Tibial nerve (tissue), 4 donors: ENCODE measurements around the gene PUSL1. TPM values are rescaled to one million over a fixed set of nuclear protein-coding genes. Genes with fewer than 3 reads are reported as not detected.

Experiments used
- DNase-seq, 2 donors: peaks; one replicate each; pipeline ENCODE4 v3.0.0-alpha.2; 2019; ENCODE audit warnings: low spot score in 2 of 2
- H3K27ac ChIP-seq, 4 donors: fragments of 200-600 bp; sonication (generic) in 3 of 4; one replicate each; pipeline ENCODE4 v1.5.1; 2017 to 2019; ENCODE audit warnings: mild to moderate bottlenecking in 1 of 4
- H3K27me3 ChIP-seq, 2 donors: fragments of 200-600 bp; sonication (generic) in 1 of 2; one replicate each; pipeline versions ENCODE4 v1.5.1 to v1.6.0; 2017 to 2019
- H3K36me3 ChIP-seq, 3 donors: fragments of 200-600 bp; sonication (generic); one replicate each; pipeline ENCODE4 v1.5.1; 2018 to 2019
- H3K4me1 ChIP-seq, 4 donors: fragments of 200-600 bp; sonication (generic) in 3 of 4; one replicate each; pipeline ENCODE4 v1.5.1; 2017 to 2019
- H3K4me3 ChIP-seq, 4 donors: fragments of 200-600 bp; sonication (generic) in 3 of 4; one replicate each; pipeline ENCODE4 v1.5.1; 2017 to 2019; ENCODE audit warnings: mild to moderate bottlenecking in 1 of 4, moderate library complexity in 1 of 4
- H3K9me3 ChIP-seq, 4 donors: fragments of 200-600 bp; sonication (generic) in 3 of 4; one replicate each; pipeline ENCODE4 v1.5.1; 2017 to 2019
- EP300 ChIP-seq, 2 donors: sonication (generic); formaldehyde crosslinking; IDR thresholded peaks; one replicate each; pipeline ENCODE4 v1.6.1; 2017; ENCODE audit warnings: antibody characterized with exemption in 2 of 2, mild to moderate bottlenecking in 1 of 2
- POLR2A ChIP-seq, 2 donors: fragments of 450-650 bp; IDR thresholded peaks; one replicate each; pipeline ENCODE4 v1.6.1; 2017; ENCODE audit warnings: antibody characterized with exemption in 2 of 2, mild to moderate bottlenecking in 2 of 2, moderate library complexity in 2 of 2
- WGBS, 2 donors: methylation state at CpG; one replicate each; pipeline ENCODE4 v1.1.5; 2018; 5-methylcytosine and 5-hydroxymethylcytosine counted together
- total RNA-seq, 4 donors: library from RNA; depleted of rRNA; stranded (reverse); fragments of >200 nt; gene quantifications; one replicate each; pipeline ENCODE4 v1.1.0, GENCODE V29; 2016
- TF ChIP-seq, protein P1 (sequence below), 5 experiments: fragments of 200-600 bp in 3 of 5; fragments of 450-650 bp in 2 of 5; sonication (generic) in 3 of 5; IDR thresholded peaks; one replicate each; pipeline ENCODE4 v1.5.1; 2016 to 2019; ENCODE audit warnings: antibody characterized with exemption in 5 of 5, mild to moderate bottlenecking in 3 of 5, moderate library complexity in 2 of 5

The PUSL1 gene
- total RNA-seq, 4 donors from 2014 or later: 17.5 to 22.2 (median 19.7) TPM

DNA sequence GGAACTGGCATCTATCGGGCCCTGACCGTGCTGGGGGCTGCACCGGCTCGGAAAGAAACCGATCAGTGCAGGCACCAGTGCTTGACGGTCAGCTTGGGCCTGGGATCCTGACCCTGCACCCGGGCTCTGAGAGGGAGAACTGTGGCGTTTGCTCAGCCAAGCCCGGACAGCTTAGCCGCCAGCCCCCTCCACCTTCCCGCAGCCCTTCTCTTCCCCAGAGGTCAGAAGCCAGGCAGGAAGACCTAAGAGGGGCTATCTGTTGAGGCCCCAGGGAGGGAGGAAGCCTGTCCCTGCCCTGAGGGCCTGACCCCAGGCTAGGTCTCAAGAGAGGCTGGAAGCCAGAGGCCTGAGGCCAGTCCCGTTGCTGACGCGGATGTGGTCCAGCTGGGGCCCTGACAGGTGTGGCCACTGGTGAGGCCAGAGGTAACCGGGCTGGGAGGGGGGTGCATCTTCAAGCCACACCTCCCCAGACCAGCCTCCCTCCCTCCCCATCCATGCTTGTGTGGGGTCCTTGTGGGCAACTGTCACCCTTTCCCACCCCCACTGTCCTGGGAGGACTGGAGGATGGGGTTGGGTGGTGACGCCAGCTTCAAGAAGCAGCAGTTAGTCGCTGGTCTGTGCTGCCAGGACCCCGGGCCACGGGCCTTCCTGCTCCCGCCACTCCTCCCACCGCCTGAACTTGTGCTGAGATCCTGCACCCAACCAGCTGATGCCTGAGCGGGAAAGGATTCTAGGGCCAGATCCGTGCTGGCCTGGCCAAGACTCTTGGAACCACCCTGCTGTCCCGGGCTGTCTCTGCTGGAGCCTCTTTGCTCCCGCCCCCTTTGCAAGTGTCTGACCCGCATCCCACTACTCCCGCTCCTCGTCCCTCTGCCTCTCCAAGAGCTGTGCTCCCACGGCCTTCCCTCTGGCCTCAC is 43.4 kb downstream of the PUSL1 start:
- Histone ChIP-seq H3K27ac (peak overlapping the region in 3 of 4 donors; percentile 11 to 91 (median 68)), H3K4me1 (peaks cover 0 to 73% (median 66%) of the 10 kb centered on the region in 4 donors), H3K36me3 (peaks cover 0 to 28% (median 4%) of the 10 kb centered on the region in 3 donors), H3K4me3 (peak overlapping the region in 1 of 4 donors; percentile 24), H3K27me3 (no peaks in the 10 kb centered on the region), H3K9me3 (no peaks in the 10 kb centered on the region)
- TF ChIP-seq, protein P1, sequence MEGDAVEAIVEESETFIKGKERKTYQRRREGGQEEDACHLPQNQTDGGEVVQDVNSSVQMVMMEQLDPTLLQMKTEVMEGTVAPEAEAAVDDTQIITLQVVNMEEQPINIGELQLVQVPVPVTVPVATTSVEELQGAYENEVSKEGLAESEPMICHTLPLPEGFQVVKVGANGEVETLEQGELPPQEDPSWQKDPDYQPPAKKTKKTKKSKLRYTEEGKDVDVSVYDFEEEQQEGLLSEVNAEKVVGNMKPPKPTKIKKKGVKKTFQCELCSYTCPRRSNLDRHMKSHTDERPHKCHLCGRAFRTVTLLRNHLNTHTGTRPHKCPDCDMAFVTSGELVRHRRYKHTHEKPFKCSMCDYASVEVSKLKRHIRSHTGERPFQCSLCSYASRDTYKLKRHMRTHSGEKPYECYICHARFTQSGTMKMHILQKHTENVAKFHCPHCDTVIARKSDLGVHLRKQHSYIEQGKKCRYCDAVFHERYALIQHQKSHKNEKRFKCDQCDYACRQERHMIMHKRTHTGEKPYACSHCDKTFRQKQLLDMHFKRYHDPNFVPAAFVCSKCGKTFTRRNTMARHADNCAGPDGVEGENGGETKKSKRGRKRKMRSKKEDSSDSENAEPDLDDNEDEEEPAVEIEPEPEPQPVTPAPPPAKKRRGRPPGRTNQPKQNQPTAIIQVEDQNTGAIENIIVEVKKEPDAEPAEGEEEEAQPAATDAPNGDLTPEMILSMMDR (IDR thresholded peaks at IDR 0.05): no peak
- no peak for TF ChIP-seq POLR2A (IDR thresholded peaks at IDR 0.05)
- TF ChIP-seq EP300 (IDR thresholded peaks at IDR 0.05): no peak
- 27 to 39% methylated on average over 23 to 28 of the region's 29 CpGs for WGBS, 2 donors
- peak in 1 of 2 donors; percentile 45 for DNase-seq

DNA sequence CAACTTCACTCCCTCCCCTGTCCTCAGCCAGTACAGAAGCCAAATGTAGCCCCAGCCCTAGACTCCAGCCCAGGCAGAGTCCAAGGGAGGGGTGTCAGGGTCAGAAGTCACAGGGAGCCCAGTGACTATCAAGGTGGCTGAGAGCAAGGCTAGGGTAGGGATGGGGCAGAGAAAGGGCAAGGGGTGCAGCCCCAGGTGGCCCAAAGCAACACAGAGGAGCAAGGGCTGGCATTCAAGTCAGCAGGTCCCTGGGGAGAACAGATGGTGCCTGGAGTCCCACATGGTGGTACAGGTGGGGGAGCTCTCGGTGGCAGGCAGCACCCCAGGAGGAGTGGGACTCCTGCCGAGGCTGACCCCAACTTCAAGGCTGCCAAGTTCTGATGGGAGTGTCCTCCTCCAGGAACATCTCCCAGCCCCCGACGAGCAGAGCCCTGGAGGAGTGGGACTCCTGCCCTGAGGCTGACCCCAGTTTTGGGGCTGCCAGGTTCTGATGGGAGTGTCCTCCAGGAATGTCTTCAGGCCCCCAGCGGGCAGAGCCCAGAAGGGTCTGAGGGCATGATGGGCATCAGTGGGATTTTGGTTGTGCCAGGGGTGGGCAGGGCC is 44.5 kb downstream of the PUSL1 start:
- DNase-seq: no peak
- Histone ChIP-seq H3K4me1 (peaks cover 0 to 65% (median 56%) of the 10 kb centered on the region in 4 donors), H3K4me3 (no peak overlapping the region), H3K9me3 (no peaks in the 10 kb centered on the region), H3K27me3 (no peaks in the 10 kb centered on the region), H3K27ac (peak overlapping the region in 3 of 4 donors; percentile 68 to 91 (median 86)), H3K36me3 (peaks cover 0 to 28% (median 4%) of the 10 kb centered on the region in 3 donors)
- TF ChIP-seq, protein P1 (IDR thresholded peaks at IDR 0.05): no peak
- TF ChIP-seq POLR2A (IDR thresholded peaks at IDR 0.05): no peak
- 31 to 51% methylated on average over 4 of the region's 5 CpGs for WGBS, 2 donors

DNA sequence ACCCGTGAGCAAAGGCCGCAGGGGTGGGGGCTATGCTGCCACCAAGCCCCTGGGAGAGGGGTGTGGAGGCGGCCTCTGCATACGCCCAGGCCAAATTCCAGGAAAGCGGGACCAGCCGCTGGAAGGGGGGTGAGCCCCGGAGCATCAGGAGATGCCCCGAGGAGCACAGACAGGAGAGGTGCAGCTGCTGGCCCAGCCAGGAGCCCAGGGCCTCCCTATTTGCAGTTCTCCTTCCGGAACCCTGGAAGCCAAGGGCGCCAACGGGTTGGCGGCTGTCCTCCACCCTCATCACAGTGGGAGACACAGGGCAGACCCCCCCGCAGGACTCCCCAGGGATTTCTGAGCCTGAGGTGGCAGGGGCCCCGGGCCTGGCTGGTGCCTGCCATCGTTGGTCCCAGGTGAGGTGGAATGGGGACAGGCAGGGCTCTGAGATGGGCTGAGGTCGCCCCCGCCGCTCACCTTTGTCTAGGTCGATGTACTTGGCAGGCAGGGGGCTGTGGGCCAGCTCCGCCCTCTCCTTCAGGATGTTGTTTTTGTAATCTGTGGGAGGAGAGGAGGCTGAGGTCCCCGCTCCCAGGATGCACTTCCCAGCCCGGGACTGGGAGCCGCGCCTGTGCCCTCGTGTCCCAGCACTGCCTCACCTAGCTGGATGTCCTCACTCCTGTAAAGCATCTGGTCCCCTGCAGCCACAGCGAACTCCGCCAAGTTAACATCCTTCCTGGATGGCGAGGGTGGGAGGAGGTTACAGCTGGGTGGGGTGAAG is 45.2 kb downstream of the PUSL1 start:
- Histone ChIP-seq H3K4me1 (peaks cover 0 to 61% (median 54%) of the 10 kb centered on the region in 4 donors), H3K9me3 (no peaks in the 10 kb centered on the region), H3K4me3 (peak overlapping the region in 1 of 4 donors; percentile 66), H3K27me3 (no peaks in the 10 kb centered on the region), H3K27ac (peak overlapping the region in 3 of 4 donors; percentile 40 to 91 (median 86)), H3K36me3 (peaks cover 0 to 28% (median 4%) of the 10 kb centered on the region in 3 donors)
- TF ChIP-seq EP300 (IDR thresholded peaks at IDR 0.05) (no peak), POLR2A (IDR thresholded peaks at IDR 0.05) (no peak)
- TF ChIP-seq, protein P1 (IDR thresholded peaks at IDR 0.05): no peak
- no peak for DNase-seq
- 31 to 55% methylated on average over 8 to 11 of the region's 28 CpGs for WGBS, 2 donors

DNA sequence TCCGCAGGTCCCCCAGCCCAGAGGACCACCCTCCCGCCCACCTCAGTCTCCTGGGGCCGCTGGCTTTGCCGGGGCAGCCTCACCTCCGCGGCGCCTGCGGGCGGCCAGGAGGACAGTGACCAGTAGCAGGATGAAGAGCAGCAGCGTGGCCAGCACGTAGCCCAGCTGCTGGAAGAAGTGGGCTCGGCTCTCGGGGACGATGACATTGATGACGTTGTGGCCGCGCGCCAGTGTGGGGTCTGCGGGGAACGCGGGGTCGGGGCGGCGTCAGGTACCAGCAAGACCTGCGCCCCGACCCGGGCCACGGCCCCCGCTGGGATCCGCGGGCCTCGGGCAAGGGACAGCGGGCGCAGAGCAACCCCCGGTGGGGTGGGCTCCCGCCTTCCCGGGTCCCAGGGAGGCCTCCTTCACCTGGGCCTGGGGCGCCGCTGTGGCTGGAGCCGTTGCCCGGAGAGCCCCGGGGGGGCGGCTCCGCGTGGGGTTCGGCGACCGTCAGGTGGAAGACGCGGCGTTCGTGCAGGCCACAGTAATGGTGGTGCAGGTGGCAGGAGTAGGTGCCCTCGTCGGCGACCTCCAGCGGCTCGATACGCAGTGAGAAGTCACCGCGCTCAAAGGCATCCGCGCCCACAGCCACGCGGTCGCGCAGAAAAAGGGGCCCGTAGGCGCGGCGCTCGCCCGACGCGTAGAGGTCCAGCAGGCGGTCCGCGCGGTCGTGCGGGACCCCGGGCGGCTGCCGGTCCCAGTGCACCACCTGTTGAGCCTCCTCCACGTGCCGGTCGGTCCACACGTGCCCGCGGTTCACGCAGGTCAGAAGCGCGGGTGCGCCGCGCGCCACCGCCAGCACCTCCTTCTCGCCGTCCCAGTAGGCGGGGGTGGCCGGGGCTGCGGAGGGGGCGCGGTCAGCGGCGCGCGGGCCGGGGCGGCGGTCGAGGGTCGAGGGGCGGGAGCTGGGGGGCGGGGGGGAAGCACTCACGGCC is 46.2 kb downstream of the PUSL1 start:
- TF ChIP-seq POLR2A (IDR thresholded peaks at IDR 0.05): no peak
- TF ChIP-seq, protein P1 (IDR thresholded peaks at IDR 0.05): no peak
- no peak for TF ChIP-seq EP300 (IDR thresholded peaks at IDR 0.05)

More for the DNA sequence above, 46.2 kb downstream of the PUSL1 start:
- Histone ChIP-seq H3K36me3 (peaks cover 0 to 28% (median 4%) of the 10 kb centered on the region in 3 donors), H3K4me1 (peaks cover 0 to 71% (median 61%) of the 10 kb centered on the region in 4 donors), H3K4me3 (peak overlapping the region in 2 of 4 donors; percentile 16 to 66), H3K9me3 (no peaks in the 10 kb centered on the region), H3K27me3 (no peaks in the 10 kb centered on the region), H3K27ac (peak overlapping the region; percentile 40 to 92 (median 88))
- 60 to 65% methylated on average over 51 to 72 of the region's 116 CpGs for WGBS, 2 donors
- DNase-seq: no peak
